GM23338 (cell line): ENCODE measurements around the gene KDM4B. TPM values are rescaled to one million over a fixed set of nuclear protein-coding genes. Genes with fewer than 3 reads are reported as not detected.

ENCODE experiments used
- ATAC-seq: fragments of 200-7000 bp; cut with Tn5 transposase; 3 replicates; pipeline ENCODE4 v1.9.1; 2020
- DNase-seq: peaks from one replicate; pipeline ENCODE4 v3.0.0-alpha.2; 2015; ENCODE audit warnings: low spot score
- H2AFZ ChIP-seq: fragments of 200-600 bp; sonication (generic); 2 replicates; pipeline ENCODE4 v1.8.0; 2016; ENCODE audit warnings: antibody characterized with exemption, mild to moderate bottlenecking, moderate library complexity
- H3F3A ChIP-seq: fragments of 200-600 bp; sonication (generic); replicated peaks from 2 replicates; pipeline ENCODE4 v1.8.0; 2017; ENCODE audit warnings: antibody characterized with exemption, mixed run types, low read depth
- H3K27ac ChIP-seq: fragments of 200-600 bp; sonication (generic); 2 replicates; pipeline ENCODE4 v1.6.1; 2016; ENCODE audit warnings: low read depth
- H3K27me3 ChIP-seq: fragments of 200-600 bp; sonication (generic); 2 replicates; pipeline ENCODE4 v1.8.0; 2016; ENCODE audit warnings: mild to moderate bottlenecking, mixed run types, moderate library complexity; ENCODE audit not compliant: insufficient read depth
- H3K36me3 ChIP-seq: fragments of 200-600 bp; sonication (generic); 2 replicates; pipeline ENCODE4 v1.8.0; 2016; ENCODE audit warnings: mild to moderate bottlenecking; ENCODE audit not compliant: insufficient read depth
- H3K4me1 ChIP-seq: fragments of 200-600 bp; sonication (generic); 2 replicates; pipeline ENCODE4 v1.8.0; 2016; ENCODE audit warnings: mild to moderate bottlenecking, moderate library complexity; ENCODE audit not compliant: insufficient read depth
- H3K4me2 ChIP-seq: fragments of 200-600 bp; sonication (generic); 2 replicates; pipeline ENCODE4 v1.7.1; 2017; ENCODE audit warnings: mixed run types
- H3K4me3 ChIP-seq: fragments of 200-600 bp; sonication (generic); 2 replicates; pipeline ENCODE4 v1.6.1; 2016; ENCODE audit warnings: mixed run types
- H3K79me2 ChIP-seq: fragments of 200-600 bp; sonication (generic); replicated peaks from 2 replicates; pipeline ENCODE4 v1.8.0; 2017; ENCODE audit warnings: mild to moderate bottlenecking; ENCODE audit not compliant: insufficient read depth
- H3K9me2 ChIP-seq: fragments of 200-600 bp; sonication (generic); 2 replicates; pipeline ENCODE4 v1.8.0; 2017; ENCODE audit not compliant: insufficient read depth
- H4K20me1 ChIP-seq: fragments of 200-600 bp; sonication (generic); replicated peaks from 2 replicates; pipeline ENCODE4 v1.8.0; 2017; ENCODE audit warnings: mild to moderate bottlenecking; ENCODE audit not compliant: insufficient read depth
- H3K27ac Mint-ChIP-seq: 2 replicates; pipeline ENCODE4 v1.8.0; 2020; ENCODE audit warnings: inconsistent platforms, mild to moderate bottlenecking, moderate library complexity, mixed read lengths
- H3K27me3 Mint-ChIP-seq: 3 replicates; pipeline ENCODE4 v1.8.0; 2022; ENCODE audit warnings: low read depth, mild to moderate bottlenecking, moderate library complexity, mixed read lengths, inconsistent platforms; ENCODE audit not compliant: insufficient read depth, poor library complexity
- H3K36me3 Mint-ChIP-seq: 3 replicates; pipeline ENCODE4 v1.8.0; 2021; ENCODE audit warnings: low read depth, mild to moderate bottlenecking, inconsistent platforms, moderate library complexity, mixed read lengths
- H3K4me1 Mint-ChIP-seq: 3 replicates; pipeline ENCODE4 v1.8.0; 2020; ENCODE audit warnings: mild to moderate bottlenecking, inconsistent platforms, mixed read lengths
- H3K4me3 Mint-ChIP-seq: 3 replicates; pipeline ENCODE4 v1.8.0; 2021; ENCODE audit warnings: moderate library complexity, mild to moderate bottlenecking, inconsistent platforms, mixed read lengths
- H3K9me3 Mint-ChIP-seq: 3 replicates; pipeline ENCODE4 v1.8.0; 2020; ENCODE audit warnings: moderate library complexity, mild to moderate bottlenecking, inconsistent platforms, mixed read lengths
- CREB1 ChIP-seq: fragments of 250-450 bp; sonication (Bioruptor Pico); IDR thresholded peaks from 2 replicates; pipeline ENCODE4 v1.5.0; 2020; ENCODE audit warnings: low read depth, mild to moderate bottlenecking, moderate library complexity
- EZH2 ChIP-seq: fragments of 200-600 bp; sonication (generic); IDR thresholded peaks from one replicate; pipeline ENCODE4 v1.8.0; 2017; ENCODE audit warnings: antibody characterized with exemption, mild to moderate bottlenecking, low read depth; ENCODE audit not compliant: unreplicated experiment
- EZH2phosphoT487 ChIP-seq: fragments of 200-600 bp; sonication (generic); IDR thresholded peaks from one replicate; pipeline ENCODE4 v1.8.1; 2018; ENCODE audit warnings: antibody characterized with exemption; ENCODE audit not compliant: unreplicated experiment
- JUNB ChIP-seq: IDR thresholded peaks from one replicate; pipeline ENCODE4 v1.6.1; 2016; ENCODE audit warnings: antibody characterized with exemption; ENCODE audit not compliant: unreplicated experiment
- NANOG ChIP-seq: IDR thresholded peaks from 2 replicates; pipeline ENCODE4 v1.6.1; 2016; ENCODE audit warnings: antibody characterized with exemption, borderline replicate concordance
- POLR2AphosphoS5 ChIP-seq: IDR thresholded peaks from 2 replicates; pipeline ENCODE4 v1.6.1; 2016; ENCODE audit warnings: antibody characterized with exemption, low read depth
- STAT1 ChIP-seq: IDR thresholded peaks from one replicate; pipeline ENCODE4 v1.6.1; 2016; ENCODE audit warnings: antibody characterized with exemption; ENCODE audit not compliant: unreplicated experiment
- ZNF114 ChIP-seq: fragments of 250-450 bp; sonication (Bioruptor Pico); IDR thresholded peaks from 2 replicates; pipeline ENCODE4 v1.5.0; 2020; ENCODE audit warnings: mild to moderate bottlenecking, moderate library complexity
- ZNF331 ChIP-seq: fragments of 250-450 bp; sonication (Bioruptor Pico); IDR thresholded peaks from 2 replicates; pipeline ENCODE4 v1.5.0; 2020; ENCODE audit warnings: low read depth, mild to moderate bottlenecking, moderate library complexity
- polyA plus RNA-seq: library from polyadenylated mRNA; unstranded; fragments of >200 nt; fragmentation: Nextera tagmentation; extraction: Ambion mirVana; gene quantifications from 2 replicates; pipeline ENCODE4 v1.2.1, GENCODE V29; 2016
- total RNA-seq: library from RNA; depleted of rRNA; stranded (reverse); fragments of >200 nt; shearing (Covaris generic); gene quantifications from 2 replicates; pipeline ENCODE4 v1.2.3, GENCODE V29; 2014
- TF ChIP-seq, protein P1 (sequence below): fragments of 250-450 bp; sonication (Bioruptor Pico); IDR thresholded peaks from 2 replicates; pipeline ENCODE4 v1.5.0; 2020; ENCODE audit warnings: mild to moderate bottlenecking, moderate library complexity
- TF ChIP-seq, protein P2 (sequence below), 2 experiments: fragments of 200-600 bp in 1 of 2; sonication (generic) in 1 of 2; conservative IDR thresholded peaks; 2 replicates each; pipeline versions ENCODE4 v1.5.1 to v1.6.1; 2016 to 2017; ENCODE audit warnings: antibody characterized with exemption in 2 of 2, low read depth in 2 of 2, mild to moderate bottlenecking in 2 of 2, moderate library complexity in 1 of 2
- TF ChIP-seq, protein P3 (sequence below): IDR thresholded peaks from 2 replicates; pipeline ENCODE4 v1.6.1; 2016; ENCODE audit warnings: antibody characterized with exemption
- TF ChIP-seq, protein P4 (sequence below): IDR thresholded peaks from one replicate; pipeline ENCODE4 v1.6.1; 2018; ENCODE audit warnings: antibody characterized with exemption; ENCODE audit not compliant: unreplicated experiment

The KDM4B gene
- total and polyA plus RNA-seq, 2 experiments from 2014 or later: 9.1 to 27.6 TPM

DNA sequence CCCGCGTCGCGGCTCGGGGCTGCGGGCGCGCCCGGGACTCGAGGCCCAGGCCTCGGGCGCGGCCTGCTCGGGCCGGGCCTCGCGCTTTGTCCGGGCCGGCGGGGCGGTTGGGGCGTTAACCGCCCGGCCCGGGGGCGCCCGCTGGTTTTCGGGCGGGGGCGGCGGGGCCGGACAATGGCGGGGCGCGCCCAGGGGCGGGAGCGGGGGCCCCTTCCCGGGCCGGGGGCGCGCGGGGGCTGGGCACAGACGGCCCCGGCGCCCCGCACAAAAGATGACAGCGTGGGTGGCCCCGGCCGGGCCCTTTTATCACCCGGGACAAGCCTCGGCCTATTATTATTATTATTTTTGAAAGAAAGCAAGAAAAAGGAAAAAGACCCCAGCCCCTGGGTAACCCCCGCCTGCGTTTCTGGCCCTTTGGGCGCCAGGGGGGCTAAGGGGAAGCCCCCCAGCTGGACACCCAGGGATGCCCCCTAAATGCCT, 419 bp downstream of the KDM4B start:
- Mint-ChIP-seq H3K9me3 (no peaks in the 10 kb centered on the region; the same call in 2 of the 3 replicates), H3K27me3 (peaks cover 30% of the 10 kb centered on the region), H3K4me3 (peak overlapping the region; percentile 94), H3K36me3 (peaks cover 8% of the 10 kb centered on the region; the same call in 2 of the 3 replicates), H3K27ac (no peak overlapping the region), H3K4me1 (peaks cover 24% of the 10 kb centered on the region)
- H3K27ac ChIP-seq: no peak overlapping the region
- H3K36me3 ChIP-seq: no peaks in the 10 kb centered on the region
- peak overlapping the region; percentile 94 for H3K4me2 ChIP-seq
- TF ChIP-seq EZH2 (no peak), STAT1 (no peak), CREB1 (no peak), POLR2AphosphoS5 (no peak), ZNF331 (no peak), JUNB (no peak), NANOG (no peak), EZH2phosphoT487 (no peak), ZNF114 (CRISPR knock-in tag) (no peak)
- TF ChIP-seq, protein P1, sequence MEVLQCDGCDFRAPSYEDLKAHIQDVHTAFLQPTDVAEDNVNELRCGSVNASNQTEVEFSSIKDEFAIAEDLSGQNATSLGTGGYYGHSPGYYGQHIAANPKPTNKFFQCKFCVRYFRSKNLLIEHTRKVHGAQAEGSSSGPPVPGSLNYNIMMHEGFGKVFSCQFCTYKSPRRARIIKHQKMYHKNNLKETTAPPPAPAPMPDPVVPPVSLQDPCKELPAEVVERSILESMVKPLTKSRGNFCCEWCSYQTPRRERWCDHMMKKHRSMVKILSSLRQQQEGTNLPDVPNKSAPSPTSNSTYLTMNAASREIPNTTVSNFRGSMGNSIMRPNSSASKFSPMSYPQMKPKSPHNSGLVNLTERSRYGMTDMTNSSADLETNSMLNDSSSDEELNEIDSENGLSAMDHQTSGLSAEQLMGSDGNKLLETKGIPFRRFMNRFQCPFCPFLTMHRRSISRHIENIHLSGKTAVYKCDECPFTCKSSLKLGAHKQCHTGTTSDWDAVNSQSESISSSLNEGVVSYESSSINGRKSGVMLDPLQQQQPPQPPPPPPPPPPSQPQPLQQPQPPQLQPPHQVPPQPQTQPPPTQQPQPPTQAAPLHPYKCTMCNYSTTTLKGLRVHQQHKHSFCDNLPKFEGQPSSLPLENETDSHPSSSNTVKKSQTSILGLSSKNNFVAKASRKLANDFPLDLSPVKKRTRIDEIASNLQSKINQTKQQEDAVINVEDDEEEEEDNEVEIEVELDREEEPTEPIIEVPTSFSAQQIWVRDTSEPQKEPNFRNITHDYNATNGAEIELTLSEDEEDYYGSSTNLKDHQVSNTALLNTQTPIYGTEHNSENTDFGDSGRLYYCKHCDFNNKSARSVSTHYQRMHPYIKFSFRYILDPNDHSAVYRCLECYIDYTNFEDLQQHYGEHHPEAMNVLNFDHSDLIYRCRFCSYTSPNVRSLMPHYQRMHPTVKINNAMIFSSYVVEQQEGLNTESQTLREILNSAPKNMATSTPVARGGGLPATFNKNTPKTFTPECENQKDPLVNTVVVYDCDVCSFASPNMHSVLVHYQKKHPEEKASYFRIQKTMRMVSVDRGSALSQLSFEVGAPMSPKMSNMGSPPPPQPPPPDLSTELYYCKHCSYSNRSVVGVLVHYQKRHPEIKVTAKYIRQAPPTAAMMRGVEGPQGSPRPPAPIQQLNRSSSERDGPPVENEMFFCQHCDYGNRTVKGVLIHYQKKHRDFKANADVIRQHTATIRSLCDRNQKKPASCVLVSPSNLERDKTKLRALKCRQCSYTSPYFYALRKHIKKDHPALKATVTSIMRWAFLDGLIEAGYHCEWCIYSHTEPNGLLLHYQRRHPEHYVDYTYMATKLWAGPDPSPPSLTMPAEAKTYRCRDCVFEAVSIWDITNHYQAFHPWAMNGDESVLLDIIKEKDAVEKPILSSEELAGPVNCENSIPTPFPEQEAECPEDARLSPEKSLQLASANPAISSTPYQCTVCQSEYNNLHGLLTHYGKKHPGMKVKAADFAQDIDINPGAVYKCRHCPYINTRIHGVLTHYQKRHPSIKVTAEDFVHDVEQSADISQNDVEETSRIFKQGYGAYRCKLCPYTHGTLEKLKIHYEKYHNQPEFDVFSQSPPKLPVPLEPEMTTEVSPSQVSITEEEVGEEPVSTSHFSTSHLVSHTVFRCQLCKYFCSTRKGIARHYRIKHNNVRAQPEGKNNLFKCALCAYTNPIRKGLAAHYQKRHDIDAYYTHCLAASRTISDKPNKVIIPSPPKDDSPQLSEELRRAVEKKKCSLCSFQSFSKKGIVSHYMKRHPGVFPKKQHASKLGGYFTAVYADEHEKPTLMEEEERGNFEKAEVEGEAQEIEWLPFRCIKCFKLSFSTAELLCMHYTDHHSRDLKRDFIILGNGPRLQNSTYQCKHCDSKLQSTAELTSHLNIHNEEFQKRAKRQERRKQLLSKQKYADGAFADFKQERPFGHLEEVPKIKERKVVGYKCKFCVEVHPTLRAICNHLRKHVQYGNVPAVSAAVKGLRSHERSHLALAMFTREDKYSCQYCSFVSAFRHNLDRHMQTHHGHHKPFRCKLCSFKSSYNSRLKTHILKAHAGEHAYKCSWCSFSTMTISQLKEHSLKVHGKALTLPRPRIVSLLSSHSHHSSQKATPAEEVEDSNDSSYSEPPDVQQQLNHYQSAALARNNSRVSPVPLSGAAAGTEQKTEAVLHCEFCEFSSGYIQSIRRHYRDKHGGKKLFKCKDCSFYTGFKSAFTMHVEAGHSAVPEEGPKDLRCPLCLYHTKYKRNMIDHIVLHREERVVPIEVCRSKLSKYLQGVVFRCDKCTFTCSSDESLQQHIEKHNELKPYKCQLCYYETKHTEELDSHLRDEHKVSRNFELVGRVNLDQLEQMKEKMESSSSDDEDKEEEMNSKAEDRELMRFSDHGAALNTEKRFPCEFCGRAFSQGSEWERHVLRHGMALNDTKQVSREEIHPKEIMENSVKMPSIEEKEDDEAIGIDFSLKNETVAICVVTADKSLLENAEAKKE (CRISPR knock-in tag): no peak
- TF ChIP-seq, protein P2, sequence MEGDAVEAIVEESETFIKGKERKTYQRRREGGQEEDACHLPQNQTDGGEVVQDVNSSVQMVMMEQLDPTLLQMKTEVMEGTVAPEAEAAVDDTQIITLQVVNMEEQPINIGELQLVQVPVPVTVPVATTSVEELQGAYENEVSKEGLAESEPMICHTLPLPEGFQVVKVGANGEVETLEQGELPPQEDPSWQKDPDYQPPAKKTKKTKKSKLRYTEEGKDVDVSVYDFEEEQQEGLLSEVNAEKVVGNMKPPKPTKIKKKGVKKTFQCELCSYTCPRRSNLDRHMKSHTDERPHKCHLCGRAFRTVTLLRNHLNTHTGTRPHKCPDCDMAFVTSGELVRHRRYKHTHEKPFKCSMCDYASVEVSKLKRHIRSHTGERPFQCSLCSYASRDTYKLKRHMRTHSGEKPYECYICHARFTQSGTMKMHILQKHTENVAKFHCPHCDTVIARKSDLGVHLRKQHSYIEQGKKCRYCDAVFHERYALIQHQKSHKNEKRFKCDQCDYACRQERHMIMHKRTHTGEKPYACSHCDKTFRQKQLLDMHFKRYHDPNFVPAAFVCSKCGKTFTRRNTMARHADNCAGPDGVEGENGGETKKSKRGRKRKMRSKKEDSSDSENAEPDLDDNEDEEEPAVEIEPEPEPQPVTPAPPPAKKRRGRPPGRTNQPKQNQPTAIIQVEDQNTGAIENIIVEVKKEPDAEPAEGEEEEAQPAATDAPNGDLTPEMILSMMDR (conservative IDR thresholded peaks at IDR 0.05; ENCODE audit: low read depth in 2 of 2): no peak
- TF ChIP-seq, protein P3, sequence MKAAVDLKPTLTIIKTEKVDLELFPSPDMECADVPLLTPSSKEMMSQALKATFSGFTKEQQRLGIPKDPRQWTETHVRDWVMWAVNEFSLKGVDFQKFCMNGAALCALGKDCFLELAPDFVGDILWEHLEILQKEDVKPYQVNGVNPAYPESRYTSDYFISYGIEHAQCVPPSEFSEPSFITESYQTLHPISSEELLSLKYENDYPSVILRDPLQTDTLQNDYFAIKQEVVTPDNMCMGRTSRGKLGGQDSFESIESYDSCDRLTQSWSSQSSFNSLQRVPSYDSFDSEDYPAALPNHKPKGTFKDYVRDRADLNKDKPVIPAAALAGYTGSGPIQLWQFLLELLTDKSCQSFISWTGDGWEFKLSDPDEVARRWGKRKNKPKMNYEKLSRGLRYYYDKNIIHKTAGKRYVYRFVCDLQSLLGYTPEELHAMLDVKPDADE: no peak
- TF ChIP-seq, protein P4, sequence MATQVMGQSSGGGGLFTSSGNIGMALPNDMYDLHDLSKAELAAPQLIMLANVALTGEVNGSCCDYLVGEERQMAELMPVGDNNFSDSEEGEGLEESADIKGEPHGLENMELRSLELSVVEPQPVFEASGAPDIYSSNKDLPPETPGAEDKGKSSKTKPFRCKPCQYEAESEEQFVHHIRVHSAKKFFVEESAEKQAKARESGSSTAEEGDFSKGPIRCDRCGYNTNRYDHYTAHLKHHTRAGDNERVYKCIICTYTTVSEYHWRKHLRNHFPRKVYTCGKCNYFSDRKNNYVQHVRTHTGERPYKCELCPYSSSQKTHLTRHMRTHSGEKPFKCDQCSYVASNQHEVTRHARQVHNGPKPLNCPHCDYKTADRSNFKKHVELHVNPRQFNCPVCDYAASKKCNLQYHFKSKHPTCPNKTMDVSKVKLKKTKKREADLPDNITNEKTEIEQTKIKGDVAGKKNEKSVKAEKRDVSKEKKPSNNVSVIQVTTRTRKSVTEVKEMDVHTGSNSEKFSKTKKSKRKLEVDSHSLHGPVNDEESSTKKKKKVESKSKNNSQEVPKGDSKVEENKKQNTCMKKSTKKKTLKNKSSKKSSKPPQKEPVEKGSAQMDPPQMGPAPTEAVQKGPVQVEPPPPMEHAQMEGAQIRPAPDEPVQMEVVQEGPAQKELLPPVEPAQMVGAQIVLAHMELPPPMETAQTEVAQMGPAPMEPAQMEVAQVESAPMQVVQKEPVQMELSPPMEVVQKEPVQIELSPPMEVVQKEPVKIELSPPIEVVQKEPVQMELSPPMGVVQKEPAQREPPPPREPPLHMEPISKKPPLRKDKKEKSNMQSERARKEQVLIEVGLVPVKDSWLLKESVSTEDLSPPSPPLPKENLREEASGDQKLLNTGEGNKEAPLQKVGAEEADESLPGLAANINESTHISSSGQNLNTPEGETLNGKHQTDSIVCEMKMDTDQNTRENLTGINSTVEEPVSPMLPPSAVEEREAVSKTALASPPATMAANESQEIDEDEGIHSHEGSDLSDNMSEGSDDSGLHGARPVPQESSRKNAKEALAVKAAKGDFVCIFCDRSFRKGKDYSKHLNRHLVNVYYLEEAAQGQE: no peak
- no peaks in the 10 kb centered on the region for H3K27me3 ChIP-seq
- H3K9me2 ChIP-seq: no peaks in the 10 kb centered on the region
- DNase-seq (no peak), ATAC-seq (no peak)
- H4K20me1 ChIP-seq: peaks cover 24% of the 10 kb centered on the region
- peaks cover 21% of the 10 kb centered on the region for H3K4me1 ChIP-seq
- peaks cover 45% of the 10 kb centered on the region for H3K79me2 ChIP-seq
- peak overlapping the region; percentile 71 for H3K4me3 ChIP-seq
- H3F3A ChIP-seq: 0 out of 2 replicates have a peak, but pooled peaks cover 3% of the 10 kb centered on the region
- no peak overlapping the region for H2AFZ ChIP-seq
